HG03066 (cell line): Measurements from ENCODE around the gene MOK.
"Not testable (repeated sequence)": the region's sequence is repeated elsewhere in the genome, so short reads cannot be mapped to it uniquely, and the experiment has no call there.

Experiments used
- ATAC-seq: cut with Tn5 transposase; IDR thresholded peaks from one replicate; pipeline ENCODE4 v1.9.1; 2021; ENCODE audit warnings: low read depth; ENCODE audit not compliant: unreplicated experiment

Gene MOK

GRCh38 chr14:102304611-102305506, at the start of gene MOK:
TSS of gene MOK (minus strand) at chr14:102305164. CDS start at chr14:102304968, 196 bp downstream.
- ATAC-seq = peak; percentile 95

- no peak for ATAC-seq
These were observed 48.2 kb upstream of the MOK start for GRCh38 chr14:102353126-102353619.

GRCh38 chr14:102352213-102352612, 47.2 kb upstream of the MOK start:
- ATAC-seq = no peak

- ATAC-seq = not testable (repeated sequence)
These were observed 46.6 kb upstream of the MOK start for GRCh38 chr14:102351593-102351992.

- no peak for ATAC-seq
These were observed 46.1 kb upstream of the MOK start for GRCh38 chr14:102351023-102351422.

- ATAC-seq = no peak
These were observed 43.4 kb upstream of the MOK start for GRCh38 chr14:102348376-102348775.

GRCh38 chr14:102346645-102347044, 41.7 kb upstream of the MOK start:
- no peak for ATAC-seq

- ATAC-seq = no peak
These were observed 40.3 kb upstream of the MOK start for GRCh38 chr14:102345232-102345631.

GRCh38 chr14:102344485-102344884, 39.5 kb upstream of the MOK start:
- no peak for ATAC-seq

- no peak for ATAC-seq
These were observed 39.1 kb upstream of the MOK start for GRCh38 chr14:102344084-102344483.

GRCh38 chr14:102342238-102342637, 37.3 kb upstream of the MOK start:
- no peak for ATAC-seq

- ATAC-seq = no peak
These were observed 36.6 kb upstream of the MOK start for GRCh38 chr14:102341566-102341965.

GRCh38 chr14:102338724-102339123, 33.8 kb upstream of the MOK start:
- no peak for ATAC-seq

- no peak for ATAC-seq
These were observed 30.2 kb upstream of the MOK start for GRCh38 chr14:102335163-102335562.

- no peak for ATAC-seq
These were observed 29.1 kb upstream of the MOK start for GRCh38 chr14:102333795-102334705.

GRCh38 chr14:102333390-102333789, 28.4 kb upstream of the MOK start:
- no peak for ATAC-seq

- no peak for ATAC-seq
These were observed 25.8 kb upstream of the MOK start for GRCh38 chr14:102330806-102331205.

GRCh38 chr14:102329381-102329780, 24.4 kb upstream of the MOK start:
- not testable (repeated sequence) for ATAC-seq

GRCh38 chr14:102326583-102326982, 21.6 kb upstream of the MOK start:
- no peak for ATAC-seq

- ATAC-seq = no peak
These were observed 20.9 kb upstream of the MOK start for GRCh38 chr14:102325791-102326345.

GRCh38 chr14:102323102-102323501, 18.1 kb upstream of the MOK start:
- ATAC-seq = no peak
